Stomach (tissue), 9 donors: ENCODE data around the gene GRIP2. TPM values are rescaled to one million over a fixed set of nuclear protein-coding genes. Genes with fewer than 3 reads are reported as not detected.

Source experiments
- DNase-seq, 2 donors: peaks; one replicate each; pipeline versions ENCODE4 v3.0.0 to v3.0.0-alpha.2; 2013 to 2019
- H3K27ac ChIP-seq, 5 donors: fragments of 200-600 bp in 4 of 5; sonication (generic) in 4 of 5; one replicate each; pipeline ENCODE4 v1.5.1; 2013 to 2019; ENCODE audit warnings: mild to moderate bottlenecking in 1 of 5, moderate library complexity in 1 of 5
- H3K27me3 ChIP-seq, 3 donors: fragments of 200-600 bp; sonication (generic); one replicate each; pipeline ENCODE4 v1.5.1; 2017 to 2019; ENCODE audit warnings: mixed run types in 1 of 3
- H3K36me3 ChIP-seq, 4 donors: fragments of 200-600 bp; sonication (generic); 1 replicate in 3 of 4; 2 replicates in 1 of 4; pipeline ENCODE4 v1.5.1; 2016 to 2019
- H3K4me1 ChIP-seq, 4 donors: fragments of 200-600 bp; sonication (generic); one replicate each; pipeline ENCODE4 v1.5.1; 2016 to 2019
- H3K4me3 ChIP-seq, 4 donors: fragments of 200-600 bp; sonication (generic) in 3 of 4; one replicate each; pipeline ENCODE4 v1.5.1; 2016 to 2019; ENCODE audit warnings: mild to moderate bottlenecking in 1 of 4
- H3K9me3 ChIP-seq, 4 donors: fragments of 200-600 bp; sonication (generic); one replicate each; pipeline ENCODE4 v1.5.1; 2016 to 2019
- CTCF ChIP-seq, 7 experiments: fragments of 450-650 bp in 4 of 7; fragments of 200-600 bp in 3 of 7; sonication (generic) in 3 of 7; IDR thresholded peaks; one replicate each; pipeline ENCODE4 v1.5.1; 2016 to 2019; ENCODE audit warnings: antibody characterized with exemption in 7 of 7, control low read depth in 2 of 7, mild to moderate bottlenecking in 1 of 7
- EP300 ChIP-seq: sonication (generic); formaldehyde crosslinking; IDR thresholded peaks from one replicate; pipeline ENCODE4 v1.6.1; 2017; ENCODE audit warnings: antibody characterized with exemption
- POLR2A ChIP-seq, 4 donors: fragments of 450-650 bp; IDR thresholded peaks; one replicate each; pipeline ENCODE4 v1.6.1; 2016; ENCODE audit warnings: antibody characterized with exemption in 4 of 4, control low read depth in 2 of 4, mild to moderate bottlenecking in 1 of 4, moderate library complexity in 1 of 4
- POLR2AphosphoS5 ChIP-seq, 3 donors: sonication (generic); formaldehyde crosslinking; IDR thresholded peaks; one replicate each; pipeline ENCODE4 v1.6.1; 2016; ENCODE audit warnings: antibody characterized with exemption in 3 of 3
- WGBS, 5 donors: extraction: QIAGEN DNeasy Blood & Tissue Kit in 3 of 5; methylation state at CpG; one replicate each; pipeline versions ENCODE4 v1.1.5 to v1.1.7; 2013 to 2018; 5-methylcytosine and 5-hydroxymethylcytosine counted together
- intact Hi-C: fragments of 100-400 bp; cut with DNase I; formaldehyde crosslinking; loops from one replicate; pipeline ENCODE4 v1.15.1; 2023; ENCODE audit warnings: low total_unique reads
- polyA plus RNA-seq, 3 donors: library from polyadenylated mRNA; stranded (reverse); fragments of 200-250 nt; gene quantifications; one replicate each; pipeline ENCODE4 v1.2.3, GENCODE V29; 2013
- total RNA-seq, 5 donors: library from RNA; depleted of rRNA; stranded (reverse); fragments of >200 nt; gene quantifications; one replicate each; pipeline versions ENCODE4 v1.1.0 to v1.2.3, GENCODE V29; 2014 to 2016
- donor health status: healthy with polysubstance abuse.
- donor health status: Bipolar disorder and iron deficiency.
- donor health status: healthy.

GRIP2 gene
- total and polyA plus RNA-seq, 8 donors, result 0.58 to 33.8 (median 2.8) TPM

- DNase-seq, result no peak
- no peak overlapping the region for H3K27ac ChIP-seq
- no peaks in the 10 kb centered on the region for H3K9me3 ChIP-seq
- WGBS, 5 donors, result 92 to 96% (median 94%) methylated on average over 13 of the region's 13 CpGs
- H3K36me3 ChIP-seq, result peaks cover 32 to 100% (median 94%) of the 10 kb centered on the region in 4 donors
- TF ChIP-seq POLR2A (IDR thresholded peaks at IDR 0.05) (no peak), POLR2AphosphoS5 (IDR thresholded peaks at IDR 0.05) (no peak), EP300 (no peak), CTCF (IDR thresholded peaks at IDR 0.05) (no peak)
- H3K4me3 ChIP-seq, result no peak overlapping the region
- intact Hi-C loops, result no loop called here
- no peaks in the 10 kb centered on the region for H3K27me3 ChIP-seq
- peaks cover 4 to 20% (median 9%) of the 10 kb centered on the region in 4 donors for H3K4me1 ChIP-seq
Measured at GRCh38 chr3:14476583-14477265, 63.4 kb downstream of the GRIP2 start.

DNA sequence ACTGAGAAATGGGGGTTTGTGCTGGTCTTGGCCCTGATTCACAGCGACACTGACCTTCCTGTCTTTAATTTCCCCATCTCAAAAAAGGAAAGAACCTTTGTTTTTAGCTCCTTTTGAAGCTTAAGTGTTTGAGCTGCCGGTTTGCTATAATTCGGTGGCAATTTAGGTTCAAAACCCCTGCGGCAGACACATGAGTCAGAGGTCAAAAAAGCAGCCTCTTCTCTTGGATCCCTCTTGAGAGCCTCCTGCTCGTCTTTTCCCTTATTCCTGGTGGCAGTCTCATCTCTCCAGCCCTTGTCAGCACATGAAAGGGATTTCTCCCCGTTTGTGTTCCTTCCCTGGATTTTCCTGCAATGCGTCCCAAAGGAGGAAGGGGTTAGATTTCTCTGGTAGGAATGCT, 64.5 kb downstream of the GRIP2 start:
- WGBS, 5 donors, result 67 to 88% (median 82%) methylated on average over 7 of the region's 7 CpGs
- Histone ChIP-seq H3K36me3 (peaks cover 31 to 98% (median 89%) of the 10 kb centered on the region in 4 donors), H3K27ac (no peak overlapping the region), H3K9me3 (no peaks in the 10 kb centered on the region), H3K4me3 (no peak overlapping the region), H3K27me3 (no peaks in the 10 kb centered on the region), H3K4me1 (peaks cover 3 to 20% (median 6%) of the 10 kb centered on the region in 4 donors)
- intact Hi-C loops, result no loop called here
- no peak for DNase-seq
- TF ChIP-seq EP300, result no peak
- TF ChIP-seq CTCF (IDR thresholded peaks at IDR 0.05), result no peak
- no peak for TF ChIP-seq POLR2AphosphoS5 (IDR thresholded peaks at IDR 0.05)
- TF ChIP-seq POLR2A (IDR thresholded peaks at IDR 0.05), result no peak

DNA sequence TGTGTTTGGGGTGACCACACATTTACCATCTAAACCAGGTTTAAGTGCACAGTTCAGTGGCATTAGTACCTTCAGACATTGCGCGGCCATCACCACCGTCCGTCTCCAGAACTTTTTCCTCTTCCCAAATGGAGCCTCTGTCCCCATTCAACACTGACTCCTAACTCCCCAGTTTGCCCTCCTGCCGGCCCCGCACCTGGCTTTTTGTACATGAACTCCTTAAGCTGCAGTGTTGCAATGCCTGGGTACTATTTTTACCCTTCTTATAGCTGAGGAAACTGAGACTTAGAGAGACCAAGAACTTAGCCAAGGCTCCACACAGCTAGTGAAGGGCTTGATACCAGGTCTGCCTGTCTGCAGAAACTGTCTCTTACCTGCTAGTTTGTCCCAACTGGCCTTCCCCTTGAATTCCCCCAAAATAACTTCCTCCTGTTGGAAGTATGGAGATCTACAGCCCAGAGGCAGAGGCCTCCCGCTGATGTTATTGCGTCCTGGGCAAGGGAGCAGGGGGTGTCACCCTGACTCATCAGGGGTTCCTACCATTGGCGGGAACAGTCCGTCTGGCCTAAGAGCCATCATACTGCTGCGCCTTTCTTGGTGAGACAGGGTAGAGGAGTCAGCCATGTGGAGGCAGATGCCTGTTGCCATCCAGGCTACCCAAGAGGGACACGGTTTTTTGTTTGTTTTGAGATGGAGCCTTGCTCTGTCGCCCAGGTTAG, 65.6 kb downstream of the GRIP2 start:
- no peak for DNase-seq
- H3K4me3 ChIP-seq, result no peak overlapping the region
- H3K4me1 ChIP-seq, result peaks cover 3 to 20% (median 4%) of the 10 kb centered on the region in 4 donors
- TF ChIP-seq EP300 (no peak), CTCF (IDR thresholded peaks at IDR 0.05) (no peak), POLR2A (IDR thresholded peaks at IDR 0.05) (no peak), POLR2AphosphoS5 (IDR thresholded peaks at IDR 0.05) (no peak)
- intact Hi-C loops, result no loop called here
- H3K27me3 ChIP-seq, result no peaks in the 10 kb centered on the region
- whole genome bisulfite sequencing, 5 donors, result 91 to 96% (median 94%) methylated on average over 13 of the region's 13 CpGs
- peaks cover 22 to 98% (median 86%) of the 10 kb centered on the region in 4 donors for H3K36me3 ChIP-seq
- no peak overlapping the region for H3K27ac ChIP-seq
- H3K9me3 ChIP-seq, result no peaks in the 10 kb centered on the region

- WGBS, 5 donors, result 70 to 87% (median 80%) methylated on average over 7 of the region's 7 CpGs
- H3K4me3 ChIP-seq, result no peak overlapping the region
- H3K4me1 ChIP-seq, result peaks cover 3 to 20% (median 4%) of the 10 kb centered on the region in 4 donors
- TF ChIP-seq CTCF (IDR thresholded peaks at IDR 0.05), result no peak
- no peak for TF ChIP-seq POLR2A (IDR thresholded peaks at IDR 0.05)
- TF ChIP-seq POLR2AphosphoS5 (IDR thresholded peaks at IDR 0.05), result peak in 1 of 3 donors; percentile 5
- no peak for TF ChIP-seq EP300
- peaks cover 21 to 98% (median 86%) of the 10 kb centered on the region in 4 donors for H3K36me3 ChIP-seq
- no peaks in the 10 kb centered on the region for H3K9me3 ChIP-seq
- H3K27ac ChIP-seq, result peak overlapping the region in 4 of 5 donors; percentile 10 to 58 (median 40)
- H3K27me3 ChIP-seq, result no peaks in the 10 kb centered on the region
- intact Hi-C loops, result no loop called here
- peak in 1 of 2 donors; percentile 42 for DNase-seq
Measured at GRCh38 chr3:14473411-14473891, 66.7 kb downstream of the GRIP2 start.
